HEK293 (cell line): ENCODE measurements around the gene LRP3.

Source experiments
- CTCF ChIA-PET: fragments of 350-600 bp; formaldehyde crosslinking; extraction: SDS; loops from one replicate; lab custom pipeline; 2021; ENCODE audit warnings: antibody characterized with exemption; lab: Yijun Ruan, JAX
- POLR2A ChIA-PET: fragments of 300-600 bp; formaldehyde crosslinking; extraction: SDS; loops from one replicate; lab custom pipeline; 2020; ENCODE audit warnings: antibody characterized with exemption, inconsistent platforms; lab: Yijun Ruan, JAX
- H3K27ac ChIP-seq: fragments of 200-500 bp; sonication (Bioruptor generic); 2 replicates; pipeline ENCODE4 v1.5.1; 2014; ENCODE audit warnings: low read depth, low read length, control low read depth, inconsistent platforms; ENCODE audit errors: extremely low read depth
- H3K36me3 ChIP-seq, 2 experiments: fragments of 200-500 bp in 1 of 2; sonication (Bioruptor generic) in 1 of 2; 1 replicate in 1 of 2; 2 replicates in 1 of 2; pipeline ENCODE4 v1.5.1; 2014 to 2017; ENCODE audit warnings: inconsistent platforms in 2 of 2, low read length in 2 of 2; ENCODE audit not compliant: control insufficient read depth in 2 of 2, insufficient read depth in 1 of 2
- H3K4me1 ChIP-seq: fragments of 200-500 bp; sonication (Bioruptor generic); 2 replicates; pipeline ENCODE4 v1.5.1; 2014; ENCODE audit warnings: mild to moderate bottlenecking, low read length, inconsistent platforms; ENCODE audit not compliant: control insufficient read depth, insufficient read depth
- H3K4me3 ChIP-seq: 2 replicates; pipeline ENCODE4 v1.5.1; 2011; ENCODE audit warnings: low read depth, mild to moderate bottlenecking, control low read depth, low read length, moderate library complexity
- H3K9me3 ChIP-seq: fragments of 200-500 bp; sonication (Bioruptor generic); 2 replicates; pipeline ENCODE4 v1.5.1; 2014; ENCODE audit warnings: low read depth, low read length, inconsistent platforms; ENCODE audit not compliant: control insufficient read depth, insufficient read depth
- BCL11B ChIP-seq: fragments of 450-650 bp; formaldehyde crosslinking; IDR thresholded peaks from 2 replicates; pipeline ENCODE4 v1.5.1; 2016; ENCODE audit warnings: low read depth, missing biosample characterization, missing genetic modification characterization
- INSM2 ChIP-seq: fragments of 450-650 bp; formaldehyde crosslinking; IDR thresholded peaks from 2 replicates; pipeline ENCODE4 v1.5.1; 2016; ENCODE audit warnings: missing biosample characterization, missing genetic modification characterization
- SALL2 ChIP-seq: fragments of 450-650 bp; formaldehyde crosslinking; IDR thresholded peaks from 2 replicates; pipeline ENCODE4 v1.5.0; 2017; ENCODE audit warnings: missing biosample characterization, mild to moderate bottlenecking, missing genetic modification characterization, borderline replicate concordance
- ZBTB20 ChIP-seq: fragments of 450-650 bp; formaldehyde crosslinking; IDR thresholded peaks from 2 replicates; pipeline ENCODE4 v1.5.1; 2016; ENCODE audit warnings: missing biosample characterization, missing genetic modification characterization
- ZBTB21 ChIP-seq: fragments of 450-650 bp; formaldehyde crosslinking; IDR thresholded peaks from 2 replicates; pipeline ENCODE4 v1.5.1; 2017; ENCODE audit warnings: missing biosample characterization, missing genetic modification characterization
- ZBTB48 ChIP-seq: fragments of 450-650 bp; formaldehyde crosslinking; IDR thresholded peaks from 2 replicates; pipeline ENCODE4 v1.5.1; 2016; ENCODE audit warnings: missing biosample characterization, missing genetic modification characterization
- ZBTB7A ChIP-seq: fragments of 450-650 bp; formaldehyde crosslinking; IDR thresholded peaks from 2 replicates; pipeline ENCODE4 v1.5.1; 2016; ENCODE audit warnings: low read depth, missing biosample characterization, missing genetic modification characterization
- ZFHX2 ChIP-seq: fragments of 450-650 bp; formaldehyde crosslinking; conservative IDR thresholded peaks from 2 replicates; pipeline ENCODE4 v1.5.1; 2016; ENCODE audit warnings: missing biosample characterization, missing genetic modification characterization
- ZFP41 ChIP-seq: fragments of 450-650 bp; formaldehyde crosslinking; IDR thresholded peaks from 2 replicates; pipeline ENCODE4 v1.5.1; 2016; ENCODE audit warnings: missing biosample characterization, missing genetic modification characterization, borderline replicate concordance
- ZNF114 ChIP-seq: fragments of 450-650 bp; formaldehyde crosslinking; IDR thresholded peaks from 2 replicates; pipeline ENCODE4 v1.5.0; 2017; ENCODE audit warnings: missing biosample characterization, missing genetic modification characterization
- ZNF157 ChIP-seq: fragments of 450-650 bp; formaldehyde crosslinking; IDR thresholded peaks from 2 replicates; pipeline ENCODE4 v1.5.1; 2016; ENCODE audit warnings: missing biosample characterization, missing genetic modification characterization
- ZNF174 ChIP-seq: fragments of 450-650 bp; formaldehyde crosslinking; IDR thresholded peaks from 2 replicates; pipeline ENCODE4 v1.5.0; 2017; ENCODE audit warnings: missing biosample characterization, mild to moderate bottlenecking, missing genetic modification characterization
- ZNF175 ChIP-seq: fragments of 450-650 bp; formaldehyde crosslinking; IDR thresholded peaks from 2 replicates; pipeline ENCODE4 v1.5.1; 2016; ENCODE audit warnings: missing biosample characterization, missing genetic modification characterization
- ZNF18 ChIP-seq: fragments of 450-650 bp; formaldehyde crosslinking; IDR thresholded peaks from 2 replicates; pipeline ENCODE4 v1.5.1; 2016; ENCODE audit warnings: missing biosample characterization, missing genetic modification characterization
- ZNF2 ChIP-seq: fragments of 450-650 bp; formaldehyde crosslinking; IDR thresholded peaks from 2 replicates; pipeline ENCODE4 v1.5.1; 2016; ENCODE audit warnings: missing biosample characterization, missing genetic modification characterization
- ZNF221 ChIP-seq: fragments of 450-650 bp; formaldehyde crosslinking; IDR thresholded peaks from 2 replicates; pipeline ENCODE4 v1.5.1; 2017; ENCODE audit warnings: missing biosample characterization, missing genetic modification characterization, borderline replicate concordance
- ZNF23 ChIP-seq: fragments of 450-650 bp; formaldehyde crosslinking; IDR thresholded peaks from 2 replicates; pipeline ENCODE4 v1.5.1; 2016; ENCODE audit warnings: missing biosample characterization, missing genetic modification characterization, borderline replicate concordance
- ZNF239 ChIP-seq: fragments of 450-650 bp; formaldehyde crosslinking; IDR thresholded peaks from 2 replicates; pipeline ENCODE4 v1.5.1; 2016; ENCODE audit warnings: missing biosample characterization, missing genetic modification characterization
- ZNF266 ChIP-seq: fragments of 450-650 bp; formaldehyde crosslinking; IDR thresholded peaks from 2 replicates; pipeline ENCODE4 v1.5.1; 2016; ENCODE audit warnings: missing biosample characterization, missing genetic modification characterization, low read depth
- ZNF473 ChIP-seq: fragments of 450-650 bp; formaldehyde crosslinking; IDR thresholded peaks from 2 replicates; pipeline ENCODE4 v1.5.1; 2017; ENCODE audit warnings: missing biosample characterization, missing genetic modification characterization
- ZNF514 ChIP-seq: fragments of 450-650 bp; formaldehyde crosslinking; IDR thresholded peaks from 2 replicates; pipeline ENCODE4 v1.5.1; 2016; ENCODE audit warnings: missing biosample characterization, missing genetic modification characterization
- ZNF521 ChIP-seq: fragments of 450-650 bp; formaldehyde crosslinking; IDR thresholded peaks from 2 replicates; pipeline ENCODE4 v1.5.1; 2017; ENCODE audit warnings: missing biosample characterization, mild to moderate bottlenecking, missing genetic modification characterization
- ZNF544 ChIP-seq: fragments of 450-650 bp; formaldehyde crosslinking; IDR thresholded peaks from 2 replicates; pipeline ENCODE4 v1.5.0; 2017; ENCODE audit warnings: missing biosample characterization, missing genetic modification characterization
- ZNF621 ChIP-seq: fragments of 450-650 bp; formaldehyde crosslinking; IDR thresholded peaks from 2 replicates; pipeline ENCODE4 v1.5.1; 2017; ENCODE audit warnings: missing biosample characterization, missing genetic modification characterization
- ZNF768 ChIP-seq: fragments of 450-650 bp; formaldehyde crosslinking; IDR thresholded peaks from 2 replicates; pipeline ENCODE4 v1.5.1; 2018; ENCODE audit warnings: missing biosample characterization, mild to moderate bottlenecking, missing genetic modification characterization
- ZNF791 ChIP-seq: fragments of 450-650 bp; formaldehyde crosslinking; IDR thresholded peaks from 2 replicates; pipeline ENCODE4 v1.5.1; 2016; ENCODE audit warnings: missing biosample characterization, missing genetic modification characterization
- ZSCAN30 ChIP-seq: fragments of 450-650 bp; IDR thresholded peaks from 2 replicates; pipeline ENCODE4 v1.5.1; 2018; ENCODE audit warnings: missing biosample characterization, mild to moderate bottlenecking, missing genetic modification characterization, moderate library complexity
- TF ChIP-seq, protein P1 (sequence below): fragments of 450-650 bp; IDR thresholded peaks from 2 replicates; pipeline ENCODE4 v1.5.1; 2018; ENCODE audit warnings: missing biosample characterization, mild to moderate bottlenecking, missing genetic modification characterization
- TF ChIP-seq, protein P2 (sequence below): fragments of 450-650 bp; formaldehyde crosslinking; IDR thresholded peaks from 2 replicates; pipeline ENCODE4 v1.5.1; 2016; ENCODE audit warnings: missing biosample characterization, missing genetic modification characterization
- TF ChIP-seq, protein P3 (sequence below): fragments of 450-650 bp; formaldehyde crosslinking; IDR thresholded peaks from 2 replicates; pipeline ENCODE4 v1.5.1; 2016; ENCODE audit warnings: missing biosample characterization, missing genetic modification characterization

Gene LRP3

DNA sequence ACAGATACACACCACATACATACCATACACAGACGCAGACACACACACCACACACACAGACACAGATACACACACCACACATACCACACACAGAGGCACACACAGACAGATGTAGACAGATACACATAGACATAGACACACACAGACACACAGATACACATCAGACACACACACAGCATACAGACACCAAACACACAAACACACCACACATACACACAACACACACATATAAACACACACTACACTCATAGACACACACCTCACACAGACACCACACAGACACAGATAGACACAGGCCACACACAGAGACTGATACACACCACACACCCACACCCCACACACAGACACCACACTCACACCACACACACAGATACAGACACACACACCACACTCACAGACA lies 56.4 kb downstream of the LRP3 start:
- POLR2A ChIA-PET, result no interaction called here
- no peak overlapping the region for H3K4me3 ChIP-seq
- H3K9me3 ChIP-seq, result peaks cover 2% of the 10 kb centered on the region; the same call in 1 of the 2 replicates
- H3K27ac ChIP-seq, result no peak overlapping the region
- CTCF ChIA-PET, result no interaction called here
- no peaks in the 10 kb centered on the region for H3K4me1 ChIP-seq
- no peaks in the 10 kb centered on the region; a peak in 1 of 3 replicates for H3K36me3 ChIP-seq
- peak; percentile 96 for TF ChIP-seq ZNF521 (tag by site-specific recombination)
- TF ChIP-seq ZNF23, result 0 out of 2 replicates have a peak, but pooled peaks have one; percentile 46
- TF ChIP-seq ZNF157 (tag by site-specific recombination), result peak; percentile 56; the same call in 1 of the 2 replicates
- TF ChIP-seq INSM2 (tag by site-specific recombination), result 0 out of 2 replicates have a peak, but pooled peaks have one; percentile 10
- TF ChIP-seq ZNF221 (tag by site-specific recombination), result no peak
- TF ChIP-seq ZNF239 (tag by site-specific recombination), result peak; percentile 75; the same call in 1 of the 2 replicates
- TF ChIP-seq ZNF514 (tag by site-specific recombination), result no peak
- TF ChIP-seq ZNF174 (tag by site-specific recombination), result no peak
- TF ChIP-seq, protein P1, sequence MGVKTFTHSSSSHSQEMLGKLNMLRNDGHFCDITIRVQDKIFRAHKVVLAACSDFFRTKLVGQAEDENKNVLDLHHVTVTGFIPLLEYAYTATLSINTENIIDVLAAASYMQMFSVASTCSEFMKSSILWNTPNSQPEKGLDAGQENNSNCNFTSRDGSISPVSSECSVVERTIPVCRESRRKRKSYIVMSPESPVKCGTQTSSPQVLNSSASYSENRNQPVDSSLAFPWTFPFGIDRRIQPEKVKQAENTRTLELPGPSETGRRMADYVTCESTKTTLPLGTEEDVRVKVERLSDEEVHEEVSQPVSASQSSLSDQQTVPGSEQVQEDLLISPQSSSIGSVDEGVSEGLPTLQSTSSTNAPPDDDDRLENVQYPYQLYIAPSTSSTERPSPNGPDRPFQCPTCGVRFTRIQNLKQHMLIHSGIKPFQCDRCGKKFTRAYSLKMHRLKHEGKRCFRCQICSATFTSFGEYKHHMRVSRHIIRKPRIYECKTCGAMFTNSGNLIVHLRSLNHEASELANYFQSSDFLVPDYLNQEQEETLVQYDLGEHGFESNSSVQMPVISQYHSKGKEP (tag by site-specific recombination), result no peak
- no peak for TF ChIP-seq BCL11B (tag by site-specific recombination)
- TF ChIP-seq ZNF544, result peak; percentile 81
- TF ChIP-seq ZNF791 (tag by site-specific recombination), result peak; percentile 52; the same call in 1 of the 2 replicates
- TF ChIP-seq ZNF114, result peak; percentile 49; the same call in 1 of the 2 replicates
- TF ChIP-seq ZNF768 (tag by site-specific recombination), result no peak
- TF ChIP-seq SALL2 (tag by site-specific recombination), result peak; percentile 94
- TF ChIP-seq, protein P2, sequence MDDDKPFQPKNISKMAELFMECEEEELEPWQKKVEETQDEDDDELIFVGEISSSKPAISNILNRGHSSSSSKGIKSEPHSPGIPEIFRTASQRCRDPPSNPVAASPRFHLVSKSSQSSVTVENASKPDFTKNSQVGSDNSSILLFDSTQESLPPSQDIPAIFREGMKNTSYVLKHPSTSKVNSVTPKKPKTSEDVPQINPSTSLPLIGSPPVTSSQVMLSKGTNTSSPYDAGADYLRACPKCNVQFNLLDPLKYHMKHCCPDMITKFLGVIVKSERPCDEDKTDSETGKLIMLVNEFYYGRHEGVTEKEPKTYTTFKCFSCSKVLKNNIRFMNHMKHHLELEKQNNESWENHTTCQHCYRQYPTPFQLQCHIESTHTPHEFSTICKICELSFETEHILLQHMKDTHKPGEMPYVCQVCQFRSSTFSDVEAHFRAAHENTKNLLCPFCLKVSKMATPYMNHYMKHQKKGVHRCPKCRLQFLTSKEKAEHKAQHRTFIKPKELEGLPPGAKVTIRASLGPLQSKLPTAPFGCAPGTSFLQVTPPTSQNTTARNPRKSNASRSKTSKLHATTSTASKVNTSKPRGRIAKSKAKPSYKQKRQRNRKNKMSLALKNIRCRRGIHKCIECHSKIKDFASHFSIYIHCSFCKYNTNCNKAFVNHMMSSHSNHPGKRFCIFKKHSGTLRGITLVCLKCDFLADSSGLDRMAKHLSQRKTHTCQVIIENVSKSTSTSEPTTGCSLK (tag by site-specific recombination), result peak; percentile 92; the same call in 1 of the 2 replicates
- peak; percentile 62; the same call in 1 of the 2 replicates for TF ChIP-seq ZNF18
- TF ChIP-seq, protein P3, sequence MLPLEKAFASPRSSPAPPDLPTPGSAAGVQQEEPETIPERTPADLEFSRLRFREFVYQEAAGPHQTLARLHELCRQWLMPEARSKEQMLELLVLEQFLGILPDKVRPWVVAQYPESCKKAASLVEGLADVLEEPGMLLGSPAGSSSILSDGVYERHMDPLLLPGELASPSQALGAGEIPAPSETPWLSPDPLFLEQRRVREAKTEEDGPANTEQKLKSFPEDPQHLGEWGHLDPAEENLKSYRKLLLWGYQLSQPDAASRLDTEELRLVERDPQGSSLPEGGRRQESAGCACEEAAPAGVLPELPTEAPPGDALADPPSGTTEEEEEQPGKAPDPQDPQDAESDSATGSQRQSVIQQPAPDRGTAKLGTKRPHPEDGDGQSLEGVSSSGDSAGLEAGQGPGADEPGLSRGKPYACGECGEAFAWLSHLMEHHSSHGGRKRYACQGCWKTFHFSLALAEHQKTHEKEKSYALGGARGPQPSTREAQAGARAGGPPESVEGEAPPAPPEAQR (tag by site-specific recombination), result no peak
- no peak; the same call in 1 of the 2 replicates for TF ChIP-seq ZBTB21
- no peak for TF ChIP-seq ZSCAN30 (tag by site-specific recombination)
- TF ChIP-seq ZNF175 (tag by site-specific recombination), result peak; percentile 30; the same call in 1 of the 2 replicates
- TF ChIP-seq ZFHX2, result peak; percentile 35; the same call in 1 of the 2 replicates
- TF ChIP-seq ZBTB48 (tag by site-specific recombination), result peak; percentile 51; the same call in 1 of the 2 replicates
- TF ChIP-seq ZNF473 (tag by site-specific recombination), result peak; percentile 96
- TF ChIP-seq ZBTB20 (tag by site-specific recombination), result peak; percentile 34; the same call in 1 of the 2 replicates
- TF ChIP-seq ZNF2 (tag by site-specific recombination), result 0 out of 2 replicates have a peak, but pooled peaks have one; percentile 30
- no peak for TF ChIP-seq ZFP41 (tag by site-specific recombination)
- peak; percentile 67; the same call in 1 of the 2 replicates for TF ChIP-seq ZBTB7A
- 0 out of 2 replicates have a peak, but pooled peaks have one; percentile 84 for TF ChIP-seq ZNF621 (tag by site-specific recombination)
- TF ChIP-seq ZNF266 (tag by site-specific recombination), result peak; percentile 70
